ENCODE measurements around the gene CCNA2.

CCNA2 gene

DNA sequence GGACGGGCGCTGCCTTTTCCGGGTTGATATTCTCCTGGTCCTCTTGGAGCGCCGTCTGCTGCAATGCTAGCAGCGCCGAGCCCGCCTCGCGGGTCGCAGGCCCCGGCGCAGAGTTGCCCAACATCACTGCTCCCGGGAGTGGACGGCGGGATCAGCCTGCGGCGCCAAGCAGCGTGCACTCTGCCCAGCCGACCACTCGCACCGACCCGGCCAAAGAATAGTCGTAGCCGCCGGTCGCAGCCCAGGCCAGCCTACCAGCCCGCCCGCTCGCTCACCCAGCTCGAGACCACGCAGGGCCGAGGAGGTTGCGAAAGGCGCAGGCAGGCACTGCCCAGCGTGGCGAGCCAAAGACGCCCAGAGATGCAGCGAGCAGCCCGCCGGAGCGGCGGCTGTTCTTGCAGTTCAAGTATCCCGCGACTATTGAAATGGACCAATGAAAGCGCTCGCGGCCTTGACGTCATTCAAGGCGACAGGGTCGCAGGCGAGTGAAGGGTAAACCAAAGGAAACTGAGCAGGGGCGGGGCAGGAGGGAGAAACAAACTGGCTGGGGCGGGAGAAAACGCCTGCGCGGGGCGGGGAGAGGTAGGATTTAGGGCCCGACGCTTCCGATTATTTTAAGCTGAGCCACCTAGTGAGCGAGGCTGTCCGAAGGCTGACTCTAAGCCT, at the start of gene CCNA2:
Gene CCNA2 (minus strand): TSS at position 379 of the 666 bp plus-strand sequence. CDS start 255 bp downstream, at position 124.
- DNase-seq: peak; percentile 94 to 96

- DNase-seq: peak; percentile 96
These were observed 46.4 kb upstream of the CCNA2 start, which contains the start of gene BBS7 for GRCh38 chr4:121869841-121870822. TSS of gene BBS7 (minus strand) at chr4:121870474. CDS start at chr4:121870313, 161 bp downstream.

DNA sequence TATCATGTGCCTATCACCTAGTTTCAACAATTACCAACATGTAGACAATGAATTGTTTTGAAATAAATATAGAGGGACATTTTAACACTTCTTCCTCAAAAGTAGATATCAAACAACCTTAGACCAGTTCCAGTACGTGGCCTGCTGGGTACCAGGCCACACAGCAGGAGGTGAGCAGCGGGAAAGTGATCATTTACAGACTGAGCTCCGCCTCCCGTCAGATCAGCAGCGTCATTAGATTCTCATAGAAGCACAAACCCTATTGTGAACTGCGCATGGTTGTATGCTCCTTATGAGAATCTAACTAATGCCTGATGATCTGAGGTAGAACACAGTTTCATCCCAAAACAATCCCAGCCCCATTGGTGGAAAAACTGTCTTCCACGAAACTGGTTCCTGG, 40.1 kb upstream of the CCNA2 start:
- no peak for DNase-seq

- no peak for DNase-seq
These were observed 37.7 kb upstream of the CCNA2 start for GRCh38 chr4:121861426-121861825.

GRCh38 chr4:121860121-121860520, 36.4 kb upstream of the CCNA2 start:
- DNase-seq: no peak

DNA sequence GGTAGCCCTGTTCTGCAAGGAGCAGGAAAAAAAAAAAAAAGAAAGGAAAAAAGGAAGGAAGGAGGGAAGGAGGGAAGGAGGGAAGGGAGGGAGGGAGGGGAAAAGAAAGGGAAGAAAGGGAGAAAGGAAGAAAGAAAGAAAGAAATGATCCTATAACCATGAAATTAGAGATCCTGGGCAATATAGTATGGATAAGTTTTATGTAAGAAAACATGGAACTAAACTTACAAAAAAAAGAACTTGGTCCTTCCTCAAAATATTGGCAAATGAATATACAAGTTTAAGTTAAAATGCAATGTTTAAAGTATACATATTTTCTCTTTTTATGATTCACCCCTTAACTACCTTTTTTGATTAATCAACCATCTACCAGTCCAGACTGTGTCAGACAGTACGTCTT, 27.7 kb upstream of the CCNA2 start:
- no peak for DNase-seq

- no peak for DNase-seq
These were observed 23.0 kb upstream of the CCNA2 start for GRCh38 chr4:121846662-121847061.

DNA sequence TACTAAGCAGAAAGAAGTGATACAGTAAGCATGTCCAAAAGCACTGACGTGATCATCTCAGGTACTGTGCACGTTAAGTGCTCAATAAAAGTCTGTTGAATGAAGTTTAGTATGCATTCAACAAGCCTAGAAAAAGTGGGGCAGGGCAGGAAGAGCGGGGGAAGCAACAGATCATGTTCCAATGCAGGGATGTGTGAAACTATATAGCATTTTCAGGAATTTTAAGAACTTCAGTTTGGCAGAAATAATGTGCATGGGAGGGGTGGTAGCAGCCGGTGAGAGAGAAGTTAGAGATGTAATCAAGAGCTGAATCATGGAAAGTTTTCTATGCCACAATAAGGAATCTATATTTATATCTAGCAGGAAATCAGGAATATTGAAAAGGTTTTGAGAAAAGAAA, 19.2 kb upstream of the CCNA2 start:
- DNase-seq: no peak

DNA sequence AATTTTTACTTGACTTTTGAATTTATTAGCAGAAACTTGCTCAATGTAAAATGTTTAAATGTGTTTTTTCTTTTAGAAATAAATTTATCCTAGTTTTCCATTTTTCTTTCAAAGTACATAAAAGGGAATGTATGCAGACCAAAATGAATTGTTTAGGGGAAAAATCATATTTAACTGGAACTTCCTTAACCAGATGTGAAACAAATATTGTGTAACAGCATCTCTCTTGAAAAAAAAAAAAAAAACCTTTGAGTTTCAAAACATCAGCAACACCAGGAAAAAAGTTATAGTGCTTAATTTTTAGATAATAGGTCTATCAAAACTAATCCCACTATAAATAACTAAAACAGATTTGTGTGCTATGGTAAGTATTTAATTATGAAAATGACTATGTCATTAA, 14.5 kb upstream of the CCNA2 start:
- no peak for DNase-seq

DNA sequence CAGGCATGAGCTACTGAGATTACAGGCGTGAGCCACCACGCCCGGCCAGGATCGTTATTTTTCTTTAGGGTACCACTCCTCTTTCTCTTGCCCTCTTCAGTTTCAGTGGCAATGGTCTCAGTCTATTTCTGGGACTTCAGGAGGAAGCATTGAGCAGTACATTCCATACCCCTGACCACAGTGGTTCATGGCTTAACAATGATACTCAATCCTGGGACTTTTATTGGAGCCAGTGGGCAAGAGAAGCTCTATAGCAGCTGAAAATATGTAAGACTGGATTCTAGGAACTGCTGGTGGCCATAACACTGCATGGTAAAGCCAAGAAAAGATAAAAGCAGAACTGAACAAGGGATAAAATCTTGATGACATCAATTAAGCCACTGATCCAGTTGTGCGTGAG, 5.8 kb upstream of the CCNA2 start:
- DNase-seq: no peak

- no peak for DNase-seq
These were observed 4.2 kb upstream of the CCNA2 start for GRCh38 chr4:121827853-121828252.

GRCh38 chr4:121824950-121825349, 1.3 kb upstream of the CCNA2 start:
- DNase-seq: no peak

- no peak for DNase-seq
These were observed 466 bp upstream of the CCNA2 start for GRCh38 chr4:121824171-121824527.

GRCh38 chr4:121822796-121823504, 733 bp downstream of the CCNA2 start:
- peak; percentile 6 to 41 for DNase-seq

DNA sequence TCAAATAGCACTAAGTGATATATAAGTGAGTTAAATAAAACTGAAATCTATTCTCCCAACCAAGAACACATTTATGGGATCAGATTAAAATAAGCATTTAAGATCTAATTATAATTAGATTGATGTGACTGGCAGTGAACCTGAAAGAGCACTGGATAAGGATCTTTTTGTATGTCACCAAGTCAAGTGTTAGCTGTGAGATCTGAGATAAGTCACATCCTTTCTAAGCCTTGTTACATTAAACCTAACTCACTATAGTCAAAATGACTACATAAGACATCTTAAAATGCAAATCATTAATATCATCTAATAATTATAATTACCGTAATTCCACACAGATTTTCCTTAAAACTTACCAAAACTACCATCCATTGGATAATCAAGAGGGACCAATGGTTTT, 1.6 kb downstream of the CCNA2 start:
- no peak for DNase-seq

GRCh38 chr4:121819216-121819965, 4.3 kb downstream of the CCNA2 start:
- DNase-seq: no peak

GRCh38 chr4:121818215-121818614, 5.5 kb downstream of the CCNA2 start:
- no peak for DNase-seq

GRCh38 chr4:121817701-121818100, 6.0 kb downstream of the CCNA2 start:
- DNase-seq: no peak

DNA sequence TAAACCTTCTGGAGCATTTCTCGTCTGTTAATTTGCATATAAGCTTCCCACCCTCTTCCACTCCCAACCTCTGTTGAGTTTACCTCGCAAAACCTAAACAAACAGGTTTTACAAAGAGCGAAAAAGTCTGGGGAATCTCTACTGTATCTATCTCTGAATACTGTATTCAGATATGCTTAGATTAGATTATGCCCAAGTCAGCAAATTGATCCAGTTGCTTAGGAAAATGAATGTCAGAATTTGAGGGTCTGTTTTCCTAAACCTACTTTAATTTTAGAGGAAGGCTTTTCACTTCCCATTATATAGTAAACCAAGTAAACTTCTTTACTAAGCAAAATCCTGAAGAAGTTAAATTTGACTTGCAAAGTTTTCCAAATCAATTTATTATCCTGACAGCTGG, 6.7 kb downstream of the CCNA2 start:
- DNase-seq: no peak

DNA sequence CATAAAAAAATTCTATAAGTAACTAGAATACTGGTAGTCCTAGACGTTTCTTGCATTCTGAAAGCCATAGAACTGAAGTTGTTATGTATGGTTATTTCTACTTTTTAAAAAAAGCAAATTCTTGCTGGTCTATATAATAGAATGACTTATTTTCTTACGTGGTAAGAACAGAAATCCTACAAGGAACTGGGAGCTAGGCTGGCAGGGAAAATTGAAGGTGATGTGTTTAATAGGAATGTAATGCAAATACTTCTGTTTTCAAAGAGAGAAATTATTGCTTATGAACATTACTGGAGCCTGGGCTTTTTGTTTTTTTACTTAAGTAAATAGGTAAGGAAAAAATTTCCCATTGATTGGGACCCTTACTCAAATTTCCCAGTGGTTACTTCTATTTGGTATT, 8.9 kb downstream of the CCNA2 start:
- DNase-seq: no peak

- no peak for DNase-seq
These were observed 12.6 kb downstream of the CCNA2 start for GRCh38 chr4:121811122-121811521.

DNA sequence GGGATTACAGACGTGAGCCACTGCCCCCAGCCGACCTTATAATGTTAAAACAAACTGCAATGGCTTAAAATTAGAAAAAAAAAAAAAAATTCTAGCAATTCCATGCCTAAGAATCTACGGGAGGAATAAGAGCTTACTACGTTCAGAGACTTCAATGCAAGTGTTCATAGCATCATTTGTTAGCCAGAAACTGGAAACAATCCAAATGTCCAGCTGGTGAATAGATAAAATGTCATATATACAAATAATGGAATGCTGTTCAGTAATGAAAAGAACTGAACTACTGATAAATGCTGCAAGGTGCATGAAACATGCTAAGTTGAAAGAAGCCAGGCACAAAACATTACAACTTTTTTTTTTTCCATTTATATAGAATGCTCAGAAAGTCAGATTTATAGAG, 17.3 kb downstream of the CCNA2 start:
- DNase-seq: no peak

- no peak for DNase-seq
These were observed 22.0 kb downstream of the CCNA2 start for GRCh38 chr4:121801715-121802075.
